ENCODE results near the gene COBLL1.

The COBLL1 gene

GRCh38 chr2:164746713-164747112 lies 94.9 kb downstream of the COBLL1 start:
- no peak for DNase-seq (ENCODE audit: extremely low spot score)
- ChIA-PET POLR2A (no interaction called here), CTCF (interaction anchor here (1.3 to 1.7 kb wide), 2 partner anchors 8 to 11 kb away, joined by 3 to 7 read pairs; no protein-coding TSS in a partner anchor)
- TF ChIP-seq, protein P1, sequence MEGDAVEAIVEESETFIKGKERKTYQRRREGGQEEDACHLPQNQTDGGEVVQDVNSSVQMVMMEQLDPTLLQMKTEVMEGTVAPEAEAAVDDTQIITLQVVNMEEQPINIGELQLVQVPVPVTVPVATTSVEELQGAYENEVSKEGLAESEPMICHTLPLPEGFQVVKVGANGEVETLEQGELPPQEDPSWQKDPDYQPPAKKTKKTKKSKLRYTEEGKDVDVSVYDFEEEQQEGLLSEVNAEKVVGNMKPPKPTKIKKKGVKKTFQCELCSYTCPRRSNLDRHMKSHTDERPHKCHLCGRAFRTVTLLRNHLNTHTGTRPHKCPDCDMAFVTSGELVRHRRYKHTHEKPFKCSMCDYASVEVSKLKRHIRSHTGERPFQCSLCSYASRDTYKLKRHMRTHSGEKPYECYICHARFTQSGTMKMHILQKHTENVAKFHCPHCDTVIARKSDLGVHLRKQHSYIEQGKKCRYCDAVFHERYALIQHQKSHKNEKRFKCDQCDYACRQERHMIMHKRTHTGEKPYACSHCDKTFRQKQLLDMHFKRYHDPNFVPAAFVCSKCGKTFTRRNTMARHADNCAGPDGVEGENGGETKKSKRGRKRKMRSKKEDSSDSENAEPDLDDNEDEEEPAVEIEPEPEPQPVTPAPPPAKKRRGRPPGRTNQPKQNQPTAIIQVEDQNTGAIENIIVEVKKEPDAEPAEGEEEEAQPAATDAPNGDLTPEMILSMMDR (IDR thresholded peaks at IDR 0.05; ENCODE audit: control extremely low read depth, extremely low read depth, low read depth, missing control alignments): no peak

DNA sequence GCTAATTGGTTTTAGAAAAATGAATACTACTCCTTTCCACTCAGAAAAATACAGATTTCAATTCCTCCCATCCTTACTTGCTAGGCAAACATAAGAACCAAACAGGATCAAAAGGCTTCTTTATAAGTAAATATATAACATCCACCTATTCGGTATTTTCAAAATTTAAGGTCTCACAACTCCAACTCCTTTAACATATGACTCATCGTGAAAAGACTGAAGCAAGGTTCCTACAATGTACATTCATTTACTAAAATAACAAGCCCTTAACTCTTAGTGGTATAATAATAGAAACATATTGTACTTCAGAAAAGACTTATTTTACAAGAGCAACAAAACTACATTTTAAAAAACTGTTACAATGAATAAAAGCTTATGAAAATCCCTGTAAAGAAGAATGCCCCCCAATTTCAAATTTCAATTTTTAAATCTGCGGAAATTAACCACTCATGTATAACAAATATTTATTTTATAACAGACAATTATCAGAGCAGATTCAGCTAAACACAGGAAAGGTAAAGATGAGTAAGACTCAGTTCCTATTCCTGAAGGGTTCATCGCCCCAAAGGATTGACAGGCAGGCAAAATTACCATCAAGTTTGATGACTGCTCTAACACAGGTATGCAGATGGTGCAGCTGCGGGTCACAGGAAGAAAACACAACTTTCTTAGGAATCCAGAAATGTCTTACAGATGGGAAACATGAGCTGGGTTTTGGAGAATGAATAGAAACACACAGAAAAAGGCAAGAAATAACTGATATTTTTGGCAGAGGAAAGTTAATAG lies 96.4 kb downstream of the COBLL1 start:
- TF ChIP-seq, protein P1 (IDR thresholded peaks at IDR 0.05; ENCODE audit: control extremely low read depth, extremely low read depth, low read depth, missing control alignments): no peak
- ChIA-PET POLR2A (no interaction called here), CTCF (interaction anchor here (1.2 to 1.3 kb wide), 2 partner anchors 10 to 16 kb away, joined by 3 read pairs; no protein-coding TSS in a partner anchor)
- no peak for DNase-seq (ENCODE audit: extremely low spot score)

DNA sequence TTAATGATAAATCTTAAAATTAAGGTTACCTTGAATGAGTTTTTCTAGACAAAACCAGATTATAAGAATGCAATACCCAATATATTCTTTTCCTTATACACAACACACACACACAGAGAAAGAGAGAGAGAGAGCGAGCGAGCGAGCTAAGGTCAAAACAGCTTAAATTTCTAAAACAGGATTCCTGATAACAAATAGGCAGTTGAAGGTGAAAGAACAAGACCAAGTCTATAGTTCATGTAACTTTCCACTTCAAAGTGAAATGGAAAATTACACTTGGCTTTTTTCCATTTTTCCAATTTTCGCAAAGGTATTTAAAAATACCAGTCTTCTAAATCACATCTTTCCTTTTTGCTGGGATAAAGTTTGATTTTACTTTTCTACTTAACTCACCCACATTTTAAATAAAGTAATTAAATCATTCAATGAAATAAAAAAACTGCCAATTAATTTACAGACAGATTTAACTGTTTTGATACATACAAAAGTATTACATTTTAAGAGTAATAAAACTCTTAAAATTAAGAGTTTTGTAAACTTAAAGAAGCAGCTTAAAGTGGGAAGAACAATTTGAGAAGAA lies 98.8 kb downstream of the COBLL1 start:
- ChIA-PET CTCF (no interaction called here), POLR2A (no interaction called here)
- TF ChIP-seq, protein P1 (IDR thresholded peaks at IDR 0.05; ENCODE audit: control extremely low read depth, extremely low read depth, low read depth, missing control alignments): no peak
- no peak for DNase-seq (ENCODE audit: extremely low spot score)

DNA sequence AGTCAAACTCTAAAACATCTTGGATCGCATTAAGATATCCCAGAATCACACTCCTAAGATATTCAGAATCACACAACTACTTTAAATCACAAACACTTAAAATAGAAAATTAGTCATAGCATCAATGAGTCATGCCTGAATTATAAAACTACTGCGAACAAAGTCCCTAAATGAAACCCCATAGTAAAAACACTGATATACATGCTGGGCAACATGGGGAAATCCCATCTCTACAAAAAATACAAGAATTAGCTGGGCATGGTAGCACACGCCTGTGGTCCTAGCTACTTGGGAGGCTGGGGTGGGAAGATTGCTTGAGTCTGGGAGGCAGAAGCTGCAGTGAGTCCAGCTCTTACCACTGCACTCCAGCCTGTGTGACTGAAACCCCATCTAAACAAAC lies 101.7 kb downstream of the COBLL1 start:
- POLR2A ChIA-PET: no interaction called here
- TF ChIP-seq, protein P1 (IDR thresholded peaks at IDR 0.05; ENCODE audit: control extremely low read depth, extremely low read depth, low read depth, missing control alignments): no peak
- CTCF ChIA-PET: interaction anchor here (1.1 kb wide), 1 partner anchor 28 kb away, joined by 3 read pairs; no protein-coding TSS in a partner anchor
- no peak for DNase-seq (ENCODE audit: extremely low spot score)

DNA sequence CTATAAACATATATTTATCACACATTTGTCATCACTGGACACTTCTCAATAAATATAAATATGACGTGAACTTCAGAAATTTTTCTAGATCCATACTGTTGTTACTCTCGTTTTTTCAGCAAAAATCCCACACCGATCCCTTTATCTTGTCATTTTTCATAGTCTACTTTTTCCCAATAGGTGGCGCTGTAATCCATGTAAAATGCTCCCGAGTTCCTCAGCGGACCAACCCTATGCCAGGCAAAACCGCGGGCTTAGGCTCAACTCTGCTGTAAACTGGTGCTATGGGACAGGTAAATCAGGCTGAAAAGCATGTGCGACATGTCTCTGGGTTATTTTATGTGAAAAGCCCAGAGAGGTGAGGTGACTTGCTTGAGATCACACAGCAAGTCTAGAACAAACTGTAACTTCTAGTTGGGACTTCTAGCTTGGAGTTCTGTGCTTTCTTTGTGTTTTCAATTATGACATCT lies 104.0 kb downstream of the COBLL1 start:
- peak; percentile 22 for DNase-seq (ENCODE audit: extremely low spot score)
- POLR2A ChIA-PET: no interaction called here
- TF ChIP-seq, protein P1 (IDR thresholded peaks at IDR 0.05; ENCODE audit: control extremely low read depth, extremely low read depth, low read depth, missing control alignments): peak; percentile 47
- CTCF ChIA-PET: interaction anchor here (1.7 kb wide), 1 partner anchor 10 kb away, joined by 7 read pairs; no protein-coding TSS in a partner anchor

GRCh38 chr2:164735309-164735919 lies 106.2 kb downstream of the COBLL1 start:
- POLR2A ChIA-PET: no interaction called here
- CTCF ChIA-PET: interaction anchor here (0.8 to 1.7 kb wide), 7 partner anchors 11 to 560 kb away, joined by 3 to 4 read pairs (median 3); no protein-coding TSS in a partner anchor
- TF ChIP-seq, protein P1 (IDR thresholded peaks at IDR 0.05; ENCODE audit: control extremely low read depth, extremely low read depth, low read depth, missing control alignments): no peak
- no peak for DNase-seq (ENCODE audit: extremely low spot score)

All from GM10248 (cell line).